OCI-M2 (cell line): ENCODE results near the gene QRFP.

ENCODE experiments used
- DNase-seq: peaks from one replicate; lab custom pipeline; 2025; ENCODE audit not compliant: unreplicated experiment; lab: John Stamatoyannopoulos, UW

QRFP gene

DNA sequence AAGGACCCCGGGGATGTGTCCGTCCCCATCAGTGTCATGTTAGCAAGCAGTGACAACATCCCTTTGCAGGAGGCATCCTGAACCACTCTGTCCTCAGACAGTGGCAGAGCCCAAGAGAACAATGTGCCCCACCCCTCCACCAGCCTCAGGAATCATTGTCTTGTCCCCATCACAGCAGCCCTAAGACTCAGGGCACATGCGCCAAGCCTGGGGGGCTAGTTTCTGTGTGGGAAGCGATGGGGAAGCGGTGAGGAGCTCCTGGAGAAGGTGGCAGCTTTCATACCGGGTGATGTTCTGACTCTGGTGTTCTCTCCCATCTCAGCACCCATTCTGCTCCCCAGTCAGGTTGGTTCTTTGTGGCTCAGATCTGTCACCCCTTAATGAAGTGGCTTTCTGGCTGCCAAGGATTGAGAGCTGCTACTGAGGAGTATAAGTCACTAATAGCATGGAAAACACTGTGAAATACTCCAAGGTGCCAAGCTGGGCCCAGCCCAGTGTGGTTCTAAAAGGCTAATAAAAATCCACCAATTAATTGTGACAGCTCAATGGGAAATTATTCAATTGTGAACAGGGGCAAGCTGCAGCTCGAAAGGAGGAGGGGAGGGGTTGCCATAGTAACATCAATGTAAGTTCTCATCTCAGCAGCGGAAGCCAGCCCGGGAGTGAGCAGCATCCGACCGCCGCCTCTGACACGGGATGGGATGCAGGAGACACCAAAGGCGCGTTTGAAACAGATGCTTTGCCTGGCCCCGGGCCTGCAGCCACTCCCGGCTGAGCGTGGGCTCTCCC is 4.7 kb downstream of the QRFP start:
- no peak for DNase-seq

DNA sequence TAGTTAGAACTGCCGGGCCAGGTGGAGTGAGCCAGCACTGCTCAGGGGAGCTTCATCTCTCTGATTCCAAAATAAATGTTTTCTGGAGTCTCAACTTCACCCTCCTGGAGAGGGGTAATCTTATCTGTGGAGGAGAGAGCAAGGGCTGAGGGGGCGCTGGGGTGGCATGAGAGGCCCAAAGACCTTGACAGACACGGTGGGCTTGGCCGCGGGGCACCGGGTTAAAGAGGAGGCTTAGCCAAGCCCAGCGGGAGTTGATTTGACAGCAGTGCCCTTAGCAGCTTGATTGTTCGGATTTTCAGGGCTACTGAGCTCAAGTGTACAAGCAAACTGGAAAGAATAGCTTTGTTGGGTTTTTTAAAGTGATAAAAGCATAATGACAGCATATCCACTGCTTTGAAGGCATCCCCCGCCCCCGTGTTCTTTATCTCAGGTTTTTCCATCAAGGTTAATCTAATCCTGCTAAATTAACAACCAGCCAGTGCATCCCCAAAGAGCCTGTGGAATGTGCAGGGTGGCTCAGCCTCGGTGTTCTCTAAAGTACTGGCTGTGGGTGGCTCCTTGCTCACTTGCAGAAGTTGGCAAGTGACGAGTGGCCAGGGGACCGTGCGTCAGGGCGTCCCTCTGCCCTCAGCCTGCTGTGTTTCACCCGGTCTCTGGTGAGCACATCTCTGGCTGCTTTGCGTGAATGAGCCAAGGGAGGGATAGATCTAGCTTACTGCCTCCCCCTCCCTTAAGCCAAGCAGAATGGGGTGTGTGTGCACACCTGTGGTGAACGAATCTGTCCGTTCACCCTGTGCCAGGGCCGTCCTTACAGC is 5.5 kb downstream of the QRFP start:
- no peak for DNase-seq

DNA sequence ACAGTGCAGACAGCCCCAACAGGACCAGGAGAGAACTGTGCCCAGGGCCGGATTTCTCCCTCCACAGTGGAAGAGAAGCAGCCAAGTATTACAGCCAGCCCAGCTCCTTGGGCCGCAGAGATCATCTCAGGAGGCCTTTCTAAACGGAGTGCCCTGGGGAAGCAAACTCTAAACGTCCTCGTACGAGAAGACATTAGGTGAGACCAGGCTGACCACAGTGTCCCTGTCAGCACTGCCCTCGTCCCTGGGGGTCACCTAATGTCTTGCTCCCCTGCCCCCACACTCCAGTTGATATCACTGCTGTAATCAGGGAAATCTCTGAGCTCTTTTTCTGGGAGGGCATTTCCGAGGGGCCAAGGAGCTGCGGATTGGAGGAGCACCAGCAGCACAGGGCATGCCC is 6.5 kb downstream of the QRFP start:
- DNase-seq: no peak

DNA sequence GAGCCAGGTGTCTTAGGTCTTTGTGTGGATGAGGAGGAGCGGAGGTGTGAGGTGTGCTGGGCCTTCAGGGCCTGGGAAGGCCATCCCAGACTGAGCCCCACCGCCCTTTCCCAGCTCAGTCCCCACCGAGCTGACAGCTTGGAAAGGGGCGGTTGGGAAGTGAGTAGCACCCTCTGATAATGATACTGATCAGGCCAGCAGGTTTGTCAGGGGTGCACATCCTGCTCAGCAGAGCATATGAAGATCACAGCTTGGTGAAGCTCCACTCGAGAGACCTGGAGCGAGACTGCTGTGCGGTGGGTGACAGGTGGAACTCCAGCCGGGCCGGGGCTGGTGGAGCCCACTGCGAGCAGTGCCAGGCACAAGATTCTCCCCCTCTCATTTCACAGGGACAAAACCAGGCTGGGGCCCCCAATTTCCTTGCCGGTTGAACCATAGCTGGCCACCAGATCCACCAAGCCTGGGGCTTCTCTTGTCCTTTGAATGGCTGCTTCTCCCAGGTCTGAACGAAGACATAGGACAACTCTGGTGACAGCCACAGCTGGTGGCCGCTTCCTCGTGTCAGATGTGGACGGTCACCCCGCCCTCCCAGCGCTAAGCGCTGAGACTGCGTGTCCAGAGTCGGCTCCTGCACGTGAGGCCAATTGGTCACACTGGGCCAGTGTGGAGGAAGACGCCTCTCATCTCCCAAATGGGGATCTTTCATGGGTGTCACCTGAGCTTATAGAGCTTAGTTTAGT is 8.3 kb downstream of the QRFP start:
- DNase-seq: no peak

DNA sequence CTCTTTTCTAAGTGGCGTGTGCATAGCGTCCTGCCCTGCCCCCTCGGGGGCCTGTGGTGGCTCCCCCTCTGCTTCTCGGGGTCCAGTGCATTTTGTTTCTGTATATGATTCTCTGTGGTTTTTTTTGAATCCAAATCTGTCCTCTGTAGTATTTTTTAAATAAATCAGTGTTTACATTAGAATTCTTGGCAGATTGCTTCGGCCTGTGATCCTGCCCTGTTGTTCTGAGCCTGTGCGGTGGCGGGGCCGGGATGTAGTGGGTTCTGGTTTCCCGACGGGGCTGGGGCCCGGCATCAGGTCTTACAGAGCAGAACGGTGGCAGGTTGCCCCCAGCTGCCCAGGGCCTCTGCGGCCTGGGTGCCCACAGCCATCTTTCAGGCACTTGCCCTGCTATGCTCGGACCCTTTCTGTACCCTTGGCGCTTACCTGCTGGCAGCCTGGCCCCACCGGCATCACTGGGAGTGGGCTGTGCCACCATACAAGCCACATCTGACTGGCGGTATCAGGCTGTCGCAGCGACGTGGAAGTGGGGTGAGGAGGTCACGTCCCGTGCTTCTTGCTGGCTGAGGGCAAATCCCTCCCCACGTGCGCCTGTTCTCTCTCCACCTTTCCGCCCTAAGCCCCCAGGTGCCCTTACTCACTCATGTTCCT is 9.0 kb downstream of the QRFP start:
- no peak for DNase-seq

DNA sequence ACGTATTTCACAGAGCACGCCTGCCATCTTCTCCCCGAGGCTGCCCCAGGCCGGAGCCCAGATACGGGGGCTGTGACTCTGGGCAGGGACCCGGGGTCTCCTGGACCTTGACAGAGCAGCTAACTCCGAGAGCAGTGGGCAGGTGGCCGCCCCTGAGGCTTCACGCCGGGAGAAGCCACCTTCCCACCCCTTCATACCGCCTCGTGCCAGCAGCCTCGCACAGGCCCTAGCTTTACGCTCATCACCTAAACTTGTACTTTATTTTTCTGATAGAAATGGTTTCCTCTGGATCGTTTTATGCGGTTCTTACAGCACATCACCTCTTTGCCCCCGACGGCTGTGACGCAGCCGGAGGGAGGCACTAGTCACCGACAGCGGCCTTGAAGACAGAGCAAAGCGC is 9.6 kb downstream of the QRFP start:
- DNase-seq: no peak

DNA sequence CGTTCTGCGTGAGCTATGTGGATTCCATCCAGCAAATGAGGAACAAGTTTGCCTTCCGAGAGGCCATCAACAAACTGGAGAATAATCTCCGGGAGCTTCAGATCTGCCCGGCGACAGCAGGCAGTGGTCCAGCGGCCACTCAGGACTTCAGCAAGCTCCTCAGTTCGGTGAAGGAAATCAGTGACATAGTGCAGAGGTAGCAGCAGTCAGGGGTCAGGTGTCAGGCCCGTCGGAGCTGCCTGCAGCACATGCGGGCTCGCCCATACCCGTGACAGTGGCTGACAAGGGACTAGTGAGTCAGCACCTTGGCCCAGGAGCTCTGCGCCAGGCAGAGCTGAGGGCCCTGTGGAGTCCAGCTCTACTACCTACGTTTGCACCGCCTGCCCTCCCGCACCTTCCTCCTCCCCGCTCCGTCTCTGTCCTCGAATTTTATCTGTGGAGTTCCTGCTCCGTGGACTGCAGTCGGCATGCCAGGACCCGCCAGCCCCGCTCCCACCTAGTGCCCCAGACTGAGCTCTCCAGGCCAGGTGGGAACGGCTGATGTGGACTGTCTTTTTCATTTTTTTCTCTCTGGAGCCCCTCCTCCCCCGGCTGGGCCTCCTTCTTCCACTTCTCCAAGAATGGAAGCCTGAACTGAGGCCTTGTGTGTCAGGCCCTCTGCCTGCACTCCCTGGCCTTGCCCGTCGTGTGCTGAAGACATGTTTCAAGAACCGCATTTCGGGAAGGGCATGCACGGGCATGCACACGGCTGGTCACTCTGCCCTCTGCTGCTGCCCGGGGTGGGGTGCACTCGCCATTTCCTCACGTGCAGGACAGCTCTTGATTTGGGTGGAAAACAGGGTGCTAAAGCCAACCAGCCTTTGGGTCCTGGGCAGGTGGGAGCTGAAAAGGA is 10.9 kb downstream of the QRFP start:
- DNase-seq: no peak

DNA sequence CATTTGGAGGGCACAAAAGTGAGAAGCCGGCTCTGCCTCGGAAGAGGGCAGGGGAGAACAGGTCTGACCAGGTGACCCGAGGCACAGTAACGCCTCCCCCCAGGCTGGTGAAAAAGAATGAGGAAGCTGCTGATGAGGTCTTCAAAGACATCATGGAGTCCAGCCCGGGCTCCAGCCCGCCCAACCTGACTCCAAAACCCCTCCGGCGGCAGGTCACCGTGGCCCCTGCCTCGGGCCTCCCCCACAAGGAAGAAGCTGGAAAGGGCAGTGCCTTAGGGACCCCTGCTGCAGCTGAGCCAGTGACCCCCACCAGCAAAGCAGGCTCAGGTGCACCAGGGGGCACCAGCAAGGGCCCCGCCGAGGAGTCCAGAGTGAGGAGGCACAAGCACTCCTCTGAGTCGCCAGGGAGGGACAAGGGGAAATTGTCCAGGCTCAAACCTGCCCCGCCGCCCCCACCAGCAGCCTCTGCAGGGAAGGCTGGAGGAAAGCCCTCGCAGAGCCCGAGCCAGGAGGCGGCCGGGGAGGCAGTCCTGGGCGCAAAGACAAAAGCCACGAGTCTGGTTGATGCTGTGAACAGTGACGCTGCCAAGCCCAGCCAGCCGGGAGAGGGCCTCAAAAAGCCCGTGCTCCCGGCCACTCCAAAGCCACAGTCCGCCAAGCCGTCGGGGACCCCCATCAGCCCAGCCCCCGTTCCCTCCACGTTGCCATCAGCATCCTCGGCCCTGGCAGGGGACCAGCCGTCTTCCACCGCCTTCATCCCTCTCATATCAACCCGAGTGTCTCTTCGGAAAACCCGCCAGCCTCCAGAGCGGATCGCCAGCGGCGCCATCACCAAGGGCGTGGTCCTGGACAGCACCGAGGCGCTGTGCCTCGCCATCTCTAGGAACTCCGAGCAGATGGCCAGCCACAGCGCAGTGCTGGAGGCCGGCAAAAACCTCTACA is 11.8 kb downstream of the QRFP start:
- no peak for DNase-seq

DNA sequence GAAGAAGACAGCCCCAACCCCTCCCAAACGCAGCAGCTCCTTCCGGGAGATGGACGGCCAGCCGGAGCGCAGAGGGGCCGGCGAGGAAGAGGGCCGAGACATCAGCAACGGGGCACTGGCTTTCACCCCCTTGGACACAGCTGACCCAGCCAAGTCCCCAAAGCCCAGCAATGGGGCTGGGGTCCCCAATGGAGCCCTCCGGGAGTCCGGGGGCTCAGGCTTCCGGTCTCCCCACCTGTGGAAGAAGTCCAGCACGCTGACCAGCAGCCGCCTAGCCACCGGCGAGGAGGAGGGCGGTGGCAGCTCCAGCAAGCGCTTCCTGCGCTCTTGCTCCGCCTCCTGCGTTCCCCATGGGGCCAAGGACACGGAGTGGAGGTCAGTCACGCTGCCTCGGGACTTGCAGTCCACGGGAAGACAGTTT is 12.5 kb downstream of the QRFP start:
- no peak for DNase-seq

DNA sequence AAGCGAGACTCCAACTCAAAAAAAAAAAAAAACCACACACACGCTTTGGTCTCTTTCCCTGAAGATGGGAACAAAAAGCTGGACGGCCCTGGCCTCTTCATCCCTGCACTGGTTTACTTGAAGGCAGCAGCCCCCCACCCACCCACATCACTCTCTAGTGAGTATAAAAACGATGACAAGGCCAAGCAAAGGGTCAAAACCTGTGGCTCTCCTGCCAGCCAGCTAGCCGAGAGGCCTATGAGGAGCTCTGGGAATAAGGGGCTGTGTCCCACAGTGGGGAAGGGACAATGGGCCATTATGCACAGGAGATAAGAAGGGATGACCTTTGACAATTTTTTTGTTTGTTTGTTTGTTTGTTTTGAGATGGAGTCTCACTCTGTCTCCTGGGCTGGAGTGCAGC is 13.1 kb downstream of the QRFP start:
- no peak for DNase-seq

DNA sequence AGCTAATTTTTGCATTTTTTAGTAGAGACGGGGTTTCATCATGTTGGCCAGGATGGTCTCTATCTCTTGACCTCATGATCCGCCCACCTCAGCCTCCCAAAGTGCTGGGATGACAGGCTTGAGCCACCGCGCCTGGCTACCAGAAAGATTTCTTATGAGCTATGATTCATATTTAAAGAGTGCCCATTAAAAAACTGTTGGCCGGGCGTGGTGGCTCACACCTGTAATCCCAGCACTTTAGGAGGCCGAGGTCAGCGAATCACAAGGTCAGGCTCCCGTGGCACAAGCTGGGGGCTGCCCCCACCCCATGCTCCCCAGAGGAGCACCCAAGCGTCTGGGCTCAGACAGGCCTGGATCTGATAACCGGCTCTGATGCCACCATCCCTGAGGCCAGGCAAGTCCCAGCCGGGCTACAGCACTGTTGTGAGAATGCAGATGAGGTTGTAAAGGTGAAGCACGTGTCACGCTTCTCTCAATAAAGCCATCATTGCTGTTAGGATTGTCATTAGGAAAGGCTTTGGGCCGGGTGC is 13.9 kb downstream of the QRFP start:
- no peak for DNase-seq

DNA sequence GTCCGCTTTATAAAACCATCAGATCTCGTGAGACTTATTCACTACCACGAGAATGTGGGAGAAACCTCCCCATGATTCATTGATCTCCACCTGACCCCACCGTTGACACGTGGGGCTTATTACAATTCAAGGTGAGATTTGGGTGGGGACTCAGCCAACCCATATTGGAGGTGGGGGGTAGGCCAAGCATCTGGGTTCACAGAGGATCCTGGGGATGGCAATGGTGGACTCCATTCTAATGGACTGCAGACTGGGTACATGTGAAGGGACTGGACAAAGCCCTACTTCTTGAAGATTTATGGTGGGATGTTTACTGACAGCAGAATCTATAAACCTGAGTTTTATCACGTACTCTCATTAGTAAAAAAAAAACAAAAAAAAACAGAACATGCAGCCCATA is 15.1 kb downstream of the QRFP start:
- no peak for DNase-seq

DNA sequence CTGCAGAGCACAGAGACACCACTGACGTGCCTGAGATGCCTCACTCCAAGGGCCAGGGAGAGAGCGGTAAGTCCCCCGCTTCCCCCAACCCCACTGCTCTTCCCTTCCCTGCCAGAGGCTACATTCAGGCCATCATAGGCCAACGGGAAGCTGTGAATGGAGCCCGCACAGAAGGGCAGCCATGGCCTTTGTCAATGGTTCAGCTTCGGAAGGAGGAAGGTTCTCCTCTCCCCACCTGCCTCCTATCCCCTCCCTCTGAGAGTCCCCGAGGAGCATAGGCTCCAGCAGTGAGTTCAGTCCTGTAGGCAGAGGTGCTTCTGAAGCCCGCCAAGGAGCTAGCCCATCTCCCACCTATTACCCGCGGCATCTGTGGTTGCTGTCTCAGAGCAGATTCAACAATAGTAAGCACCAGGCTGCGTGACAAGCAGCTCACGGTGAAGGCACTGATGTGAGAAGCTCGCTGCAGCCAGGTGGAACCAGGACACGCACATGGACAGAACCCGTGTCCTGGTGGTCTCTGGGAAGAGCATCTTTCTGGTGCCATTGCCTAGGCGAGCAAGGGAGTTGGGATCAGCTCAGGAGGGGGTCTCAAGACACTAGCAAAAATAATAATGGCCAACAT is 15.9 kb downstream of the QRFP start:
- DNase-seq: no peak

DNA sequence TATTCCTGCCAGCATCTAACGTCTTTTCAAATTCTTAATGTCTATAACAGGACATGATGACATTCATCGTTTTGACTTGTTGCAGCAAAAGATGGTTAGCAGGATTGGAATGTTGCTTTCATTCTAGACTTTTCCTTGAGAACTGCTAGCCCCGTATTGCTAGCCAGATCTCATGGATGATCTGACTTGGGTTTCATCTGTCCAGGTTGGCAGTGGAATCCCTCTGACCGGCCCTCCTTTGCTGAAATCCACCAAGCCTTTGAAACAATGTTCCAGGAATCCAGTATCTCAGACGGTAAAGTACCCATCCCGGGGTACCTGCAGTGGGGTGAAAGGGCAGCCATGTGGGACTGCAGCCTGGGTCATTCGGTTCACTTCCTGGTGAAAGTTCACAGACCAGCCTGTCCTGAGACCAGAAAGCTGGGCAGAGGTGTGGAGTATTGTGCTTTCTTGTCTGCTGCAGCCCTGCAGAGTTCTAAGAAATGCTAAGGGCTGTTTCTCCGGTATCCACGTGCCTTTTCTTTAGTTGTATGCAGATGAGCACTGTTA is 16.7 kb downstream of the QRFP start:
- DNase-seq: no peak

DNA sequence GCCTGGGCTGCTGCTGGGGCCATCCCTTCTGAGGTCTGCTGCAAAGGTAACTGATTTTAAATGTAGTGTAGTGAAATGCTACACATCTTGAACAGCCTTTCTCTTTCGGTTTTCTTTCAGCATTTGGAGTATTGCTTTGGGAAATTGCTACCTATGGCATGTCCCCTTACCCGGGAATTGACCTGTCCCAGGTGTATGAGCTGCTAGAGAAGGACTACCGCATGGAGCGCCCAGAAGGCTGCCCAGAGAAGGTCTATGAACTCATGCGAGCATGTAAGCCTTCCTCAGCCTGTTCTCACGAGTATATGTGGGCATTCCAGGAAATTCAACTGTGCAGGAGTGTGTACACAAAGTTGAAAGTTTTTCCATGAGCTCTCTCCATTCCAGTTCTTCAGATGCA is 18.3 kb downstream of the QRFP start:
- DNase-seq: no peak

DNA sequence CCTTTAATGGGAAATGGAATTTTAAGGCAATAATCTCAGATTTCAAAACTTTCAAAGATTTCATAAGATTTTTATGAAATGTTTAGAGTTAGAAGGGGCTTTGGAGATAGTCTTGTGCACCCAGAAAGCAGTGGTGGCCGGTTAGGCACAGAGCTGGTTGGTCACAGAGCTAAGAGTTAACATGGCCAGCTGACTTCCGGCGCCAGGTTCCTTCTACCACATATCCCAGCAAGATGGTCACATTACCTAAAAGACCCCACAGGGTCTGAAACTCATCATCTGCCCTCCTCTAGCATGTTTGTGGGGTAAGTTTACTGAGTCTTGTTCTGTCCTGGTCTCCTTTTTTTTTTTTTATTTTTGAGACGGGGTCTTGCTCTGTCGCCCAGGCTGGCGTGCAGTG is 19.3 kb downstream of the QRFP start:
- DNase-seq: no peak

DNA sequence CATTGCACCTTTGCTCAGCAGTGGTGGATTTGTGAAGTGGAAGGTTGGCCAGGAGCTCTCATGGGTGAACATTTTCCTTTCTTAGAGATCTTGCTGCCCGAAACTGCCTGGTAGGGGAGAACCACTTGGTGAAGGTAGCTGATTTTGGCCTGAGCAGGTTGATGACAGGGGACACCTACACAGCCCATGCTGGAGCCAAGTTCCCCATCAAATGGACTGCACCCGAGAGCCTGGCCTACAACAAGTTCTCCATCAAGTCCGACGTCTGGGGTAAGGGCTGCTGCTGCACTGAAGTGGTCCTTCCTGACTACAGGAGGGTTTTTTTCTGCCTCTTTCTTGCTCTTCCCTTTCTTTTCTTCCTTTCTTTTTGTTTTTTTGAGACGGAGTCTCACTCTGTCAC is 21.8 kb downstream of the QRFP start:
- DNase-seq: no peak

DNA sequence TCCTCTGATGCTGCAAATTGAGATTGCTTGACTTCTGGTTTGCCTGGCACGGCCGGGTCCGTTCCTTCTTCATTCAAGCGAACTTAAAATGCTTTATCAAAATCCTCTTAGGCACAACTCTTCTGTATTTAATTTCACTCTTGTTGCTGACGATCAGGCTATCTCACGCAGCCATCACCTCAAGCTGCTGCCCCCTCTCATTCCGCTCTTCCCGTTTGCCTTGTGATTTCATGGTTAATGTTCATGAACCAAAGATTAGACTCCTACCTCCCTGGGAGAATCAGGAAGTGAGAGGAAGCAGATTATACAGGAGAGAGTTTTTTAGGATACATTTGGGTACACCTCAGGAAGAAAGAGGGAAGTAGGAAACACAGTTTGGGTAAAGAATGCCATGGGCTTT is 22.6 kb downstream of the QRFP start:
- DNase-seq: no peak
